H1 (cell line): ENCODE measurements around the gene TRIM9. TPM values are rescaled to one million over a fixed set of nuclear protein-coding genes. Genes with fewer than 3 reads are reported as not detected.

Experiments
- ATF2 ChIP-seq: IDR thresholded peaks from 2 replicates; pipeline ENCODE4 v1.6.1; 2012; ENCODE audit warnings: low read length, inconsistent platforms
- CHD2 ChIP-seq: IDR thresholded peaks from 2 replicates; pipeline ENCODE4 v1.6.1; 2012; ENCODE audit warnings: low read length, improper control_type of control experiment
- CHD7 ChIP-seq: fragments of 300-600 bp; sonication (generic); IDR thresholded peaks from 2 replicates; pipeline ENCODE4 v1.7.1; 2012; ENCODE audit warnings: low read length, moderate library complexity, mild to moderate bottlenecking, inconsistent platforms; ENCODE audit not compliant: insufficient replicate concordance
- CREB1 ChIP-seq: IDR thresholded peaks from 2 replicates; pipeline ENCODE4 v1.6.1; 2012; ENCODE audit warnings: inconsistent platforms
- EGR1 ChIP-seq: IDR thresholded peaks from 2 replicates; pipeline ENCODE4 v1.6.1; 2011; ENCODE audit warnings: low read depth, low read length, borderline replicate concordance
- GABPA ChIP-seq: IDR thresholded peaks from 2 replicates; pipeline ENCODE4 v1.6.1; 2011; ENCODE audit warnings: mild to moderate bottlenecking, low read length, moderate library complexity, borderline replicate concordance; ENCODE audit not compliant: insufficient read depth
- PHF8 ChIP-seq: fragments of 200-600 bp; sonication (generic); conservative IDR thresholded peaks from 2 replicates; pipeline ENCODE4 v1.7.1; 2012; ENCODE audit warnings: low read depth, mild to moderate bottlenecking, inconsistent platforms, low read length, moderate library complexity
- TBP ChIP-seq: IDR thresholded peaks from 2 replicates; pipeline ENCODE4 v1.6.1; 2011; ENCODE audit warnings: low read depth, low read length, improper control_type of control experiment
- USF2 ChIP-seq: IDR thresholded peaks from 2 replicates; pipeline ENCODE4 v1.6.1; 2011; ENCODE audit warnings: low read length, improper control_type of control experiment
- polyA plus RNA-seq, 7 experiments: library from polyadenylated mRNA; depleted of rRNA in 3 of 7; stranded (reverse) in 5 of 7; unstranded in 2 of 7; fragments of >200 nt in 5 of 7; fragments of 200-250 nt in 2 of 7; gene quantifications; 1 replicate in 5 of 7; 2 replicates in 1 of 7; 4 replicates in 1 of 7; pipeline versions ENCODE4 v1.2.1 to v1.2.3, GENCODE V29; 2011 to 2013; ENCODE audit warnings: missing spikeins in 2 of 7, mixed read lengths in 2 of 7
- total RNA-seq: library from RNA; stranded (reverse); fragmentation: NEBNext Ultra II Directional; extraction: Animal tissue kit (Norgen Biotek cat#: 25700); gene quantifications from 2 replicates; pipeline ENCODE4 v1.2.1, GENCODE V29; 2021

Gene TRIM9
- total and polyA plus RNA-seq, 2 of the 8 experiments (the other 6 are each of a cell fraction or from before 2014, with no cell fraction given) = 2.7 to 5.4 TPM

- no peak for TF ChIP-seq CHD7
- TF ChIP-seq TBP = no peak
- no peak for TF ChIP-seq EGR1
- TF ChIP-seq CHD2 = no peak
- no peak for TF ChIP-seq USF2
- no peak for TF ChIP-seq PHF8
- TF ChIP-seq ATF2 = no peak
- TF ChIP-seq GABPA = no peak
- no peak for TF ChIP-seq CREB1
These were observed 120.8 kb downstream of the TRIM9 start (continued) for GRCh38 chr14:50974118-50974517.
